HepG2 (cell line): ENCODE measurements around the gene VAPA. TPM values are rescaled to one million over a fixed set of nuclear protein-coding genes. Genes with fewer than 3 reads are reported as not detected.

Experiments
- ATAC-seq: fragments of 200-7000 bp; cut with Tn5 transposase; 3 replicates; pipeline ENCODE4 v1.9.1; 2020; ENCODE audit warnings: mild to moderate bottlenecking, moderate library complexity
- BruUV-seq: library from RNA; stranded (reverse); fragments of 400-500 nt; replicated peaks from 2 replicates; lab custom pipeline; 2021; lab: Mats Ljungman, UMichigan
- CTCF ChIA-PET: fragments of 300-600 bp; formaldehyde crosslinking; extraction: SDS; loops from one replicate; lab custom pipeline; 2021; ENCODE audit warnings: low total read pairs, inconsistent platforms, low intra/inter-chr PET ratio; lab: Yijun Ruan, JAX
- POLR2A ChIA-PET: fragments of 350-600 bp; sonication (Branson Sonifier 250); formaldehyde crosslinking; loops from one replicate; lab custom pipeline; 2020; ENCODE audit warnings: antibody characterized with exemption, inconsistent platforms; lab: Yijun Ruan, JAX
- DNase-seq: peaks from one replicate; pipeline ENCODE4 v3.0.0-alpha.2; 2015; ENCODE audit warnings: low spot score
- FAIRE-seq: peaks from 3 replicates; lab custom pipeline; 2011; peaks lifted over from hg19 to GRCh38; lab: Jason Lieb, UNC
- H2AFZ ChIP-seq: one replicate; pipeline ENCODE4 v1.6.1; 2011; ENCODE audit warnings: low read length, inconsistent platforms
- H3K27ac ChIP-seq: fragments of 300-600 bp; 3 replicates; pipeline ENCODE4 v1.8.0; 2011; ENCODE audit warnings: mixed run types, mild to moderate bottlenecking, mixed read lengths, low read length, inconsistent platforms; ENCODE audit not compliant: insufficient read depth; ENCODE audit errors: extremely low read length
- H3K27me3 ChIP-seq, 2 experiments: fragments of 200-600 bp in 1 of 2; 2 replicates in 1 of 2; 3 replicates in 1 of 2; pipeline versions ENCODE4 v1.6.0 to v1.8.0; 2011; ENCODE audit warnings: low read length in 2 of 2, mild to moderate bottlenecking in 2 of 2, moderate library complexity in 2 of 2, inconsistent platforms in 1 of 2; ENCODE audit not compliant: insufficient read depth in 2 of 2, control insufficient read depth in 1 of 2
- H3K36me3 ChIP-seq, 2 experiments: fragments of 200-600 bp in 1 of 2; replicated peaks in 1 of 2; 2 replicates in 1 of 2; 3 replicates in 1 of 2; pipeline versions ENCODE4 v1.5.1 to v1.8.0; 2011; ENCODE audit warnings: low read length in 2 of 2, inconsistent platforms in 1 of 2; ENCODE audit not compliant: insufficient read depth in 2 of 2, control insufficient read depth in 1 of 2
- H3K4me1 ChIP-seq: 2 replicates; pipeline ENCODE4 v1.5.1; 2012; ENCODE audit warnings: low read length, inconsistent platforms; ENCODE audit not compliant: insufficient read depth
- H3K4me2 ChIP-seq: 2 replicates; pipeline ENCODE4 v1.6.0; 2011; ENCODE audit warnings: low read depth, low read length, inconsistent platforms
- H3K4me3 ChIP-seq, 3 experiments: fragments of 200-600 bp in 1 of 3; sonication (generic), shearing (Covaris generic) in 1 of 3; replicated peaks in 1 of 3; 2 replicates each; pipeline ENCODE4 v1.5.1; 2011 to 2016; ENCODE audit warnings: low read length in 3 of 3, inconsistent platforms in 2 of 3, low read depth in 2 of 3, mild to moderate bottlenecking in 2 of 3, control low read depth in 1 of 3, mixed read lengths in 1 of 3; ENCODE audit not compliant: insufficient read depth in 1 of 3
- H3K79me2 ChIP-seq: one replicate; pipeline ENCODE4 v1.6.1; 2011; ENCODE audit warnings: low read length, inconsistent platforms; ENCODE audit not compliant: insufficient read depth
- H3K9ac ChIP-seq: 2 replicates; pipeline ENCODE4 v1.6.0; 2011; ENCODE audit warnings: mild to moderate bottlenecking, low read depth, low read length, inconsistent platforms; ENCODE audit not compliant: insufficient read depth
- H3K9me3 ChIP-seq: 2 replicates; pipeline ENCODE4 v1.5.1; 2012; ENCODE audit warnings: mild to moderate bottlenecking, low read length
- H4K20me1 ChIP-seq: 2 replicates; pipeline ENCODE4 v1.6.0; 2011; ENCODE audit warnings: inconsistent platforms, mild to moderate bottlenecking, low read length, moderate library complexity; ENCODE audit not compliant: insufficient read depth
- CEBPG ChIP-seq: IDR thresholded peaks from 2 replicates; pipeline ENCODE4 v1.6.1; 2016
- DMAP1 ChIP-seq: IDR thresholded peaks from 2 replicates; pipeline ENCODE4 v1.6.1; 2016
- GTF3A ChIP-seq: sonication (generic); formaldehyde crosslinking; conservative IDR thresholded peaks from 2 replicates; pipeline ENCODE4 v1.4.0; 2020; ENCODE audit warnings: mild to moderate bottlenecking, missing genetic modification reagents
- POLR2A ChIP-seq, 2 experiments: IDR thresholded peaks; 2 replicates each; pipeline ENCODE4 v1.6.1; 2011; ENCODE audit warnings: low read depth in 2 of 2, low read length in 2 of 2, mild to moderate bottlenecking in 1 of 2, moderate library complexity in 1 of 2; ENCODE audit not compliant: insufficient read depth in 1 of 2
- SMARCC2 ChIP-seq: fragments of 450-650 bp; IDR thresholded peaks from 2 replicates; pipeline ENCODE4 v1.6.1; 2017; ENCODE audit warnings: antibody characterized with exemption, mild to moderate bottlenecking
- TEAD3 ChIP-seq: optimal IDR thresholded peaks from 2 replicates; pipeline ENCODE3; 2016; ENCODE audit warnings: borderline replicate concordance
- YY1 ChIP-seq: IDR thresholded peaks from 2 replicates; pipeline ENCODE4 v1.6.1; 2011; ENCODE audit warnings: low read length, low read depth, moderate library complexity, mild to moderate bottlenecking; ENCODE audit not compliant: insufficient read depth, insufficient replicate concordance
- ZNF224 ChIP-seq: sonication (generic); formaldehyde crosslinking; IDR thresholded peaks from 2 replicates; pipeline ENCODE4 v1.5.0; 2020; ENCODE audit warnings: mild to moderate bottlenecking, missing genetic modification reagents
- ZNF225 ChIP-seq: sonication (generic); formaldehyde crosslinking; IDR thresholded peaks from 2 replicates; pipeline ENCODE4 v1.4.0; 2020; ENCODE audit warnings: mild to moderate bottlenecking, missing genetic modification reagents
- ZNF329 ChIP-seq: sonication (generic); formaldehyde crosslinking; IDR thresholded peaks from 2 replicates; pipeline ENCODE4 v1.9.0; 2021; ENCODE audit warnings: low read depth, mild to moderate bottlenecking, missing genetic modification reagents
- ZNF773 ChIP-seq: sonication (generic); formaldehyde crosslinking; IDR thresholded peaks from 2 replicates; pipeline ENCODE4 v1.4.0; 2020; ENCODE audit warnings: missing genetic modification reagents, borderline replicate concordance
- ZNF878 ChIP-seq: sonication (generic); formaldehyde crosslinking; IDR thresholded peaks from 2 replicates; pipeline ENCODE4 v1.8.1; 2023; ENCODE audit warnings: mild to moderate bottlenecking, missing genetic modification reagents, moderate library complexity
- WGBS: methylation state at CpG from one replicate; pipeline ENCODE4 v1.1.6; 2017; ENCODE audit warnings: low lambda C conversion rate; 5-methylcytosine and 5-hydroxymethylcytosine counted together
- in situ Hi-C: cut with HindIII; loops from 2 replicates; pipeline ENCODE4 v1.10.0; 2017; ENCODE audit warnings: low pct_unique_long_range_greater_than_20kb; ENCODE audit not compliant: extremely low pct_ligation_motif_present
- intact Hi-C: fragments of 100-400 bp; cut with micrococcal nuclease; formaldehyde crosslinking; loops from one replicate; pipeline ENCODE4 v1.10.0; 2022; ENCODE audit not compliant: unreplicated experiment
- polyA plus RNA-seq, 8 experiments: library from polyadenylated mRNA; depleted of rRNA in 3 of 8; stranded (reverse) in 7 of 8; unstranded in 1 of 8; fragments of >200 nt; fragmentation: Illumina TruSeq in 4 of 8; extraction: Trizol in 4 of 8; gene quantifications; 2 replicates each; pipeline versions ENCODE4 v1.2.1 to v1.2.3, GENCODE V29; 2011 to 2016; ENCODE audit warnings: low read depth in 4 of 8, missing spikeins in 1 of 8, mixed read lengths in 1 of 8; ENCODE audit not compliant: insufficient read depth in 1 of 8
- total RNA-seq, 5 experiments: library from RNA; depleted of rRNA; stranded (reverse); fragments of >200 nt; fragmentation: Illumina TruSeq; extraction: Trizol; gene quantifications; 2 replicates each; pipeline ENCODE4 v1.2.3, GENCODE V29; 2016; ENCODE audit warnings: low read depth in 1 of 5
- TF ChIP-seq, protein P1 (sequence below): sonication (generic); formaldehyde crosslinking; IDR thresholded peaks from 2 replicates; pipeline ENCODE4 v1.4.0; 2020; ENCODE audit warnings: missing genetic modification reagents

The VAPA gene
- total and polyA plus RNA-seq, 2 of the 13 experiments (the other 11 are each of a cell fraction or from before 2014, with no cell fraction given): 167 to 294 TPM

DNA sequence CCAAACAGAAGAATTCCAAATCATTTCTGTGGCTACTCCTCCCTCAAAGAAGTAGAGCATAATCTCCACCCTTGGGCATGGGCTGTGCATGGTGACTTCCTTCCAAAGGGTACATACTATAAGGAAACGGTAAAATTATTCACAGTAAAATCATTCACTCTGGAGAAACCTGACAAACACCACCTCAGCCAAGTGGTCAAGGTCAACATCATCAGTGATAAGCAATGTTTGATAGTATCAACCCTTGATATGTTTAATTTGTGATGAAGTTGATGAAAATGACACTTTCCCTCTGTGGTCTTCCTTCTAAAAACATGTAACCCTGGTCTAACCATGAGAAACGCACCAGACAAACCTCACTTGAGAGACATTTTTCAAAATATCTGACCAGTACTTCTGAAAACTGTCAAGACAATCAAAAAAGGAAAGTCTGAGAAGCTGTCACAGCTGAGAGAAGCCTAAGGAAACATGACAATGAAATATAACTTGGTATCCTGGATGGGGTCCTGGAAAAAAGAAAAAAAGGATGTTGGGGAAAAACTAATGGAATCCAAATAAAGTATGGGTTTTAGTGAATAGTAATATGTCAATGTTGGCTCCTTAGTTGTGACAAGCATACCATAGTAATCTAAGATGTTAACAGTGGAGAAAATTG is 37.5 kb upstream of the VAPA start:
- H3K4me1 ChIP-seq: peaks cover 17% of the 10 kb centered on the region
- TF ChIP-seq ZNF878 (CRISPR knock-in tag): no peak
- no peak for TF ChIP-seq ZNF224 (CRISPR knock-in tag)
- no peak for TF ChIP-seq ZNF225 (CRISPR knock-in tag)
- H3K27me3 ChIP-seq: no peaks in the 10 kb centered on the region; a peak in 1 of 5 replicates
- H3K9ac ChIP-seq: no peak overlapping the region
- in situ Hi-C loops (no loop called here), intact Hi-C loops (no loop called here)
- BruUV-seq: no TSS peak
- 0 out of 6 replicates have a peak overlapping the region, but pooled peaks of 1 of the 3 experiments have one; percentile 24 for H3K4me3 ChIP-seq
- H3K4me2 ChIP-seq: no peak overlapping the region
- H2AFZ ChIP-seq: no peak overlapping the region
- FAIRE-seq (no peak), ATAC-seq (no peak), DNase-seq (no peak)
- H4K20me1 ChIP-seq: no peaks in the 10 kb centered on the region
- no peak overlapping the region for H3K27ac ChIP-seq
- WGBS: 95% methylated on average over 2 of the region's 2 CpGs
- H3K36me3 ChIP-seq: no peaks in the 10 kb centered on the region
- no peaks in the 10 kb centered on the region for H3K9me3 ChIP-seq
- POLR2A ChIA-PET: interaction anchor here (1.3 kb wide), 2 partner anchors 37 to 69 kb away, joined by 3 to 7 read pairs; partner anchors contain the start of gene VAPA
- no peaks in the 10 kb centered on the region for H3K79me2 ChIP-seq
- CTCF ChIA-PET: no interaction called here

DNA sequence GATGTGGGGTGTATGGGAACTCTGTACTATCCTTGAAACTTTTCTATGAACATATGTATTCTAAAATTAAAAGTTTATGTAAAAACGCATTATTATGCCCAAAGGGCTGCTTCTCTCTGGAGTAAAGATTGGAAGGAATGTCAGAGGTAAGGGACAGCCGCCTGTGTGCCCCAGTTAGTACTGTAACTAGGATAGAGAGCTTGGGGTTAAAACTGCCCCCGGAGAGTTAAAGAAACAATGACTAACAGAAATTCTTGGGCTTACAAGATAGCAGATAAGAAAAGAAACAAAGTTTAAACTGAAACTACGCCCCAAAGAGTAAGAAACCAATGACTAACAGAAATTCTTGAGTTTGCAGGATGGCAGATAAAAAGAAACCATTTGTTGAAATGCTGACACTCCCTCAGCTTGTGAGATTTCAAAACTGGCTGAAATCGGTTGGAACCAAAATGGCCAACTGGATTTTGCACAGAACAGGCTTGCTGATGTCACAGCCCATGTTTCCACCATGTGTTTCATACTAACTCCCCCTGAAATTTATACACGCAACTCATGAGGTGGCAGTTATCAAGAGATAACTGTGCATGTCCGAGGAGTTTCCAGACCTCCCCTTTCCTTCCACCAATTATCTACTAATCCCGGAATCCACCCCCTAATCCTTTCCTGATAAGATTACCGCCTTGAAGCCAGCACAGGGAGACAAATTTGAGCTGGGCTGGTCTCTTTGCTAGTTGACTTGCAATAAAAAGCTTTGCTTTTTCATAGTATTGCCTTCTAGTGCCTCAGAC is 36.8 kb upstream of the VAPA start:
- DNase-seq (peak; percentile 30), ATAC-seq (peak; percentile 63), FAIRE-seq (peak; percentile 56)
- WGBS: 21% methylated on average over 9 of the region's 9 CpGs
- Histone ChIP-seq H3K27ac (peak overlapping the region; percentile 1), H3K79me2 (no peaks in the 10 kb centered on the region), H3K4me1 (peaks cover 17% of the 10 kb centered on the region), H4K20me1 (no peaks in the 10 kb centered on the region), H3K9me3 (no peaks in the 10 kb centered on the region), H3K4me2 (peak overlapping the region; percentile 59), H2AFZ (peak overlapping the region; percentile 96), H3K4me3 (peak overlapping the region in 2 of 3 experiments; percentile 24 to 30; a peak in 2 of 6 replicates), H3K27me3 (no peaks in the 10 kb centered on the region; a peak in 1 of 5 replicates), H3K9ac (0 out of 2 replicates have a peak overlapping the region, but pooled peaks have one; percentile 27), H3K36me3 (no peaks in the 10 kb centered on the region)
- intact Hi-C loops (no loop called here), in situ Hi-C loops (no loop called here)
- peak; percentile 45 for TF ChIP-seq YY1
- TF ChIP-seq GTF3A (CRISPR knock-in tag): no peak
- TF ChIP-seq, protein P1, sequence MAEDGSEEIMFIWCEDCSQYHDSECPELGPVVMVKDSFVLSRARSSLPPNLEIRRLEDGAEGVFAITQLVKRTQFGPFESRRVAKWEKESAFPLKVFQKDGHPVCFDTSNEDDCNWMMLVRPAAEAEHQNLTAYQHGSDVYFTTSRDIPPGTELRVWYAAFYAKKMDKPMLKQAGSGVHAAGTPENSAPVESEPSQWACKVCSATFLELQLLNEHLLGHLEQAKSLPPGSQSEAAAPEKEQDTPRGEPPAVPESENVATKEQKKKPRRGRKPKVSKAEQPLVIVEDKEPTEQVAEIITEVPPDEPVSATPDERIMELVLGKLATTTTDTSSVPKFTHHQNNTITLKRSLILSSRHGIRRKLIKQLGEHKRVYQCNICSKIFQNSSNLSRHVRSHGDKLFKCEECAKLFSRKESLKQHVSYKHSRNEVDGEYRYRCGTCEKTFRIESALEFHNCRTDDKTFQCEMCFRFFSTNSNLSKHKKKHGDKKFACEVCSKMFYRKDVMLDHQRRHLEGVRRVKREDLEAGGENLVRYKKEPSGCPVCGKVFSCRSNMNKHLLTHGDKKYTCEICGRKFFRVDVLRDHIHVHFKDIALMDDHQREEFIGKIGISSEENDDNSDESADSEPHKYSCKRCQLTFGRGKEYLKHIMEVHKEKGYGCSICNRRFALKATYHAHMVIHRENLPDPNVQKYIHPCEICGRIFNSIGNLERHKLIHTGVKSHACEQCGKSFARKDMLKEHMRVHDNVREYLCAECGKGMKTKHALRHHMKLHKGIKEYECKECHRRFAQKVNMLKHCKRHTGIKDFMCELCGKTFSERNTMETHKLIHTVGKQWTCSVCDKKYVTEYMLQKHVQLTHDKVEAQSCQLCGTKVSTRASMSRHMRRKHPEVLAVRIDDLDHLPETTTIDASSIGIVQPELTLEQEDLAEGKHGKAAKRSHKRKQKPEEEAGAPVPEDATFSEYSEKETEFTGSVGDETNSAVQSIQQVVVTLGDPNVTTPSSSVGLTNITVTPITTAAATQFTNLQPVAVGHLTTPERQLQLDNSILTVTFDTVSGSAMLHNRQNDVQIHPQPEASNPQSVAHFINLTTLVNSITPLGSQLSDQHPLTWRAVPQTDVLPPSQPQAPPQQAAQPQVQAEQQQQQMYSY (CRISPR knock-in tag): peak; percentile 54; the same call in 1 of the 2 replicates
- TF ChIP-seq TEAD3: peak; percentile 25
- TF ChIP-seq CEBPG (CRISPR knock-in tag): 0 out of 2 replicates have a peak, but pooled peaks have one; percentile 3
- TF ChIP-seq ZNF329 (CRISPR knock-in tag): no peak
- TF ChIP-seq DMAP1 (CRISPR knock-in tag): 0 out of 2 replicates have a peak, but pooled peaks have one; percentile 19
- TF ChIP-seq ZNF773 (CRISPR knock-in tag): no peak
- 0 out of 4 replicates have a peak, but pooled peaks of 1 of the 2 experiments have one; percentile 40 for TF ChIP-seq POLR2A (IDR thresholded peaks at IDR 0.05; ENCODE audit: insufficient read depth in 1 of 2, low read depth in 2 of 2, low read length in 2 of 2)
- no peak for TF ChIP-seq SMARCC2
- CTCF ChIA-PET: no interaction called here
- POLR2A ChIA-PET: interaction anchor here (1.3 kb wide), 2 partner anchors 37 to 70 kb away, joined by 3 to 7 read pairs; partner anchors contain the start of gene VAPA
- BruUV-seq: no TSS peak
